Stimulated activated CD8-positive, alpha-beta memory T cell treated with anti-CD3 and anti-CD28 coated beads, Interleukin-15, amount 100 ng/mL, for 48 hours (primary cell): Measurements from ENCODE around the gene KLF9.

Experiments
- DNase-seq, 2 donors: peaks; one replicate each; pipeline ENCODE4 v3.0.0-alpha.2; 2020; ENCODE audit warnings: low read depth in 2 of 2

Gene KLF9

GRCh38 chr9:70363760-70364159 lies 50.7 kb downstream of the KLF9 start:
- DNase-seq: no peak

DNA sequence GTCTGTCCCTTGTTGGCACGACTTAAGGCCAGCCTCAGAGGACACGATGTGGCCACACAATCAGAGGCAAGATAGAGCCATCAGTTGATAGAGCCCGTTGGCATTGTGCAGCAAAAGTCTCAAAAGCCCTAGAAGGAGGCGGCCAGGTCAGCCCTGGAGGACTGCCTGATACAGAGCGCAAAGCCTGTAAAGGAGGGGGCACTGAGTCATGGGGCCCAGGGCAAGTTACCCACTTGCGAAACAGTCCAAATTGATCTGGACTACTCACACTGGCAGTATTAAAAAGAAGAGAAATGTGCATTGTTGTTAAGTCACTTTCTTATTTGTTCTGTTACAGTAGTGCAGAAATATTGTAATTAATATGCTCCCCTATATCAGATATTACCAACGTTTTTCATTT lies 51.5 kb downstream of the KLF9 start:
- DNase-seq: no peak

GRCh38 chr9:70355801-70356200 lies 58.7 kb downstream of the KLF9 start:
- no peak for DNase-seq

- no peak for DNase-seq
Measured at GRCh38 chr9:70352802-70353201, 61.7 kb downstream of the KLF9 start.

- no peak for DNase-seq
Measured at GRCh38 chr9:70352356-70352755, 62.1 kb downstream of the KLF9 start.

GRCh38 chr9:70347046-70347445 lies 67.4 kb downstream of the KLF9 start:
- no peak for DNase-seq

DNA sequence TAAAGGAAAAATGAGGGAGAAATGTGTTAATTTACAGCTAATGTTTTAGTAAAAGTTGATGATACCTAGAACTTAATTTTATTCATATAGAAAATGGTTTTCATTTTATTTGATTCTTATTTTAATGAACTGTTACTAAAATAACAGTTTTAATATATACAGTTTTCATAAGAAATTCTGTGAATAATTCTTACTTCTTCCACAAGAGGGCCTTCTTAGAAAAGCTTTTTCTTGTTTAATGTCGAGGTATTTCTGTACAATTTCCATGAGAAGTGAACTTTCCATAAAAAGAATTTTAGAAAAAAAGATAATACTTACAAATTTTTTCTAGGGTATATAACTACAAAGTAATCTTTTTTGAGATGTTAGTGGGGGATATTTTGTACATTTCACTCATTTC lies 73.9 kb downstream of the KLF9 start:
- DNase-seq: no peak
